Endothelial cell of umbilical vein (primary cell): ENCODE results near the gene PDGFRB.

Experiments
- CTCF ChIP-seq, 2 donors: IDR thresholded peaks; 1 replicate in 1 of 2; 2 replicates in 1 of 2; pipeline ENCODE4 v1.5.1; 2011; ENCODE audit warnings: low read length in 2 of 2, mild to moderate bottlenecking in 2 of 2, moderate library complexity in 2 of 2, control low read depth in 1 of 2, inconsistent platforms in 1 of 2, low read depth in 1 of 2; ENCODE audit not compliant: insufficient read depth in 1 of 2; ENCODE audit errors: extremely low read depth in 1 of 2
- FOS ChIP-seq: IDR thresholded peaks from 2 replicates; pipeline ENCODE4 v1.6.1; 2011; ENCODE audit warnings: mild to moderate bottlenecking, low read length, moderate library complexity, borderline replicate concordance; ENCODE audit not compliant: insufficient read depth
- POLR2AphosphoS5 ChIP-seq: IDR thresholded peaks from 2 replicates; pipeline ENCODE4 v1.6.1; 2012; ENCODE audit warnings: low read depth, mild to moderate bottlenecking, control low read depth, low read length, moderate library complexity; ENCODE audit not compliant: insufficient read depth

DNA sequence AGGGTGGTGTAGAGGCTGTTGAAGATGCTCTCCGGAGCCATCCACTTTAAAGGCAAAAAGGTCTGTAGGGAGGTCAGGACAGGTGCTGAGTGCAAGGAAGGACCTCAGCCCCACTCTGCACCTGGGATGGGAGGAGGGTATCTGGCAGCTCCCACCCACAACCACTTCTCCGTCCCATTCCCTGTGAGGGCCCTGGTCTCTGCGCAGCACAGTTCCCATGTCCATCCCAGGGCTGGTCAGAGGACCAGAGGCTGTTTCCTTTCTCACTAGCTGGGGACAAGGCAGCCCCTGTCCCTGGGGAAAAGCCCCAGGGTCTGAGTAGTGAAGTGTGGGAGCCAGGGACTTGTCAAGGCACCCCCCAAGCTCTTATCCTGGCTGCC is 35.6 kb downstream of the PDGFRB start:
- TF ChIP-seq CTCF (IDR thresholded peaks at IDR 0.05; ENCODE audit: extremely low read depth in 1 of 2, insufficient read depth in 1 of 2, low read depth in 1 of 2, low read length in 2 of 2) (no peak), POLR2AphosphoS5 (no peak), FOS (no peak)
